Measurements from ENCODE around the gene CARF. TPM values are rescaled to one million over a fixed set of nuclear protein-coding genes. Genes with fewer than 3 reads are reported as not detected.

CARF gene
- 4.4 and 9.8 TPM in 2 replicates for total RNA-seq

GRCh38 chr2:202911512-202912341 lies at the start of gene CARF, which contains the start of gene WDR12:
TSS of gene CARF (plus strand) at chr2:202912275. CDS start at chr2:202941903, 29,628 bp downstream.
TSS of gene WDR12 (minus strand) at chr2:202911673. CDS start at chr2:202911476, 197 bp downstream.

GRCh38 chr2:202871300-202872141 lies 40.6 kb upstream of the CARF start, which contains the start of gene ICA1L:
TSS of gene ICA1L (minus strand) at chr2:202871766. CDS start at chr2:202829009, 42,757 bp downstream.

GRCh38 chr2:203014456-203015199 lies 102.6 kb downstream of the CARF start, which contains the start of gene NBEAL1:
TSS of gene NBEAL1 (plus strand) at chr2:203014875. CDS start at chr2:203016385, 1,510 bp downstream.

Small RNA genes within 50 kb of the gene (small RNA-seq; reads per million reads assigned to genes)
- gene AC010900.2 = not detected

Other genes with a start within 250 kb of the CARF start
- 2.4 TPM in 2 replicates for gene ICA1L, start 40.5 kb upstream of the CARF start, total RNA-seq
- gene WDR12, start 602 bp upstream of the CARF start, total RNA-seq = 10.6 and 15.3 TPM in 2 replicates
- 40.0 and 54.5 TPM in 2 replicates for gene NBEAL1, start 102.6 kb downstream of the CARF start, total RNA-seq